GM19372 (cell line): ENCODE data around the gene SRPRB.

ENCODE experiments used
- ATAC-seq: cut with Tn5 transposase; IDR thresholded peaks from one replicate; pipeline ENCODE4 v1.9.1; 2021; ENCODE audit warnings: mild to moderate bottlenecking, low read depth, moderate library complexity; ENCODE audit not compliant: unreplicated experiment

The SRPRB gene

GRCh38 chr3:133840055-133840737, 34.6 kb downstream of the SRPRB start:
- no peak for ATAC-seq

GRCh38 chr3:133840767-133841166, 35.2 kb downstream of the SRPRB start:
- ATAC-seq: no peak

GRCh38 chr3:133841196-133841595, 35.6 kb downstream of the SRPRB start:
- ATAC-seq: no peak

GRCh38 chr3:133842158-133842557, 36.5 kb downstream of the SRPRB start:
- no peak for ATAC-seq

- no peak for ATAC-seq
These were observed 38.0 kb downstream of the SRPRB start for GRCh38 chr3:133843634-133844033.

- ATAC-seq: no peak
These were observed 39.5 kb downstream of the SRPRB start for GRCh38 chr3:133845127-133845526.

- no peak for ATAC-seq
These were observed 43.7 kb downstream of the SRPRB start for GRCh38 chr3:133849346-133849745.

- no peak for ATAC-seq
These were observed 44.4 kb downstream of the SRPRB start for GRCh38 chr3:133850034-133850433.

- ATAC-seq: no peak
These were observed 45.8 kb downstream of the SRPRB start for GRCh38 chr3:133851266-133851906.

- no peak for ATAC-seq
These were observed 46.3 kb downstream of the SRPRB start for GRCh38 chr3:133851931-133852330.

GRCh38 chr3:133853063-133853924, 47.7 kb downstream of the SRPRB start:
- ATAC-seq: no peak

GRCh38 chr3:133853925-133854227, 48.3 kb downstream of the SRPRB start:
- ATAC-seq: no peak

- ATAC-seq: no peak
These were observed 48.8 kb downstream of the SRPRB start for GRCh38 chr3:133854264-133855001.

GRCh38 chr3:133855002-133855370, 49.4 kb downstream of the SRPRB start:
- no peak for ATAC-seq

- ATAC-seq: no peak
These were observed 50.2 kb downstream of the SRPRB start for GRCh38 chr3:133855772-133856171.

- no peak for ATAC-seq
These were observed 50.7 kb downstream of the SRPRB start for GRCh38 chr3:133856316-133856715.

- ATAC-seq: no peak
These were observed 52.2 kb downstream of the SRPRB start for GRCh38 chr3:133857767-133858166.

GRCh38 chr3:133859381-133860234, 54.0 kb downstream of the SRPRB start:
- ATAC-seq: no peak

- ATAC-seq: no peak
These were observed 54.9 kb downstream of the SRPRB start for GRCh38 chr3:133860519-133860918.

GRCh38 chr3:133862161-133862560, 56.5 kb downstream of the SRPRB start:
- no peak for ATAC-seq
